Trophoblast cell (in vitro differentiated cells and primary cell): ENCODE results near the gene MANSC4.
A peak's percentile ranks its signal among the peaks of the same experiment; 100 is the strongest.

ENCODE experiments used
- DNase-seq, 2 donors: peaks; one replicate each; pipeline ENCODE4 v3.0.0-alpha.2; 2016
- H2AFZ ChIP-seq: 2 replicates; pipeline ENCODE4 v1.6.1; 2013; ENCODE audit warnings: low read length, moderate library complexity, mild to moderate bottlenecking; ENCODE audit not compliant: insufficient read depth, poor library complexity
- H2AK5ac ChIP-seq: 2 replicates; pipeline ENCODE4 v1.6.1; 2013; ENCODE audit warnings: mild to moderate bottlenecking, low read length
- H2BK120ac ChIP-seq: 2 replicates; pipeline ENCODE4 v1.6.1; 2013; ENCODE audit warnings: low read length, mild to moderate bottlenecking, moderate library complexity; ENCODE audit not compliant: insufficient read depth, poor library complexity
- H2BK12ac ChIP-seq: 2 replicates; pipeline ENCODE4 v1.6.1; 2013; ENCODE audit warnings: mild to moderate bottlenecking, low read length, moderate library complexity
- H2BK5ac ChIP-seq: 2 replicates; pipeline ENCODE4 v1.6.1; 2013; ENCODE audit warnings: low read length, low read depth, moderate library complexity, mild to moderate bottlenecking; ENCODE audit not compliant: poor library complexity
- H3K14ac ChIP-seq: 2 replicates; pipeline ENCODE4 v1.6.1; 2013; ENCODE audit warnings: mild to moderate bottlenecking, low read length
- H3K18ac ChIP-seq: 2 replicates; pipeline ENCODE4 v1.6.1; 2013; ENCODE audit warnings: mild to moderate bottlenecking, low read length
- H3K23ac ChIP-seq: 2 replicates; pipeline ENCODE4 v1.6.1; 2013; ENCODE audit warnings: low read length
- H3K27ac ChIP-seq: 2 replicates; pipeline ENCODE4 v1.5.1; 2013; ENCODE audit warnings: low read depth, mild to moderate bottlenecking, inconsistent platforms, low read length, moderate library complexity
- H3K27me3 ChIP-seq: 2 replicates; pipeline ENCODE4 v1.6.1; 2013; ENCODE audit warnings: inconsistent platforms, mild to moderate bottlenecking, low read length, moderate library complexity; ENCODE audit not compliant: insufficient read depth
- H3K36me3 ChIP-seq, 2 experiments: 1 replicate in 1 of 2; 2 replicates in 1 of 2; pipeline ENCODE4 v1.6.1; 2013; ENCODE audit warnings: low read length in 2 of 2, mild to moderate bottlenecking in 2 of 2, moderate library complexity in 1 of 2; ENCODE audit not compliant: insufficient read depth in 2 of 2, control insufficient read depth in 1 of 2
- H3K4ac ChIP-seq: 2 replicates; pipeline ENCODE4 v1.6.1; 2013; ENCODE audit warnings: low read depth, mild to moderate bottlenecking, low read length, moderate library complexity
- H3K4me1 ChIP-seq, 2 experiments: 1 replicate in 1 of 2; 2 replicates in 1 of 2; pipeline ENCODE4 v1.6.1; 2013; ENCODE audit warnings: low read length in 2 of 2, mild to moderate bottlenecking in 2 of 2, moderate library complexity in 1 of 2; ENCODE audit not compliant: insufficient read depth in 2 of 2, control insufficient read depth in 1 of 2
- H3K4me2 ChIP-seq: 2 replicates; pipeline ENCODE4 v1.6.1; 2013; ENCODE audit warnings: inconsistent platforms, mild to moderate bottlenecking, low read length, moderate library complexity
- H3K4me3 ChIP-seq: 2 replicates; pipeline ENCODE4 v1.5.1; 2013; ENCODE audit warnings: mild to moderate bottlenecking, low read depth, low read length, inconsistent platforms
- H3K79me1 ChIP-seq: one replicate; pipeline ENCODE4 v1.6.1; 2013; ENCODE audit warnings: low read length
- H3K79me2 ChIP-seq: 2 replicates; pipeline ENCODE4 v1.6.1; 2013; ENCODE audit warnings: low read length, mild to moderate bottlenecking; ENCODE audit not compliant: control insufficient read depth, insufficient read depth, poor library complexity
- H3K9ac ChIP-seq: 2 replicates; pipeline ENCODE4 v1.6.1; 2013; ENCODE audit warnings: mild to moderate bottlenecking, low read length
- H3K9me3 ChIP-seq: 2 replicates; pipeline ENCODE4 v1.6.1; 2013; ENCODE audit warnings: low read depth, mild to moderate bottlenecking, control low read depth, inconsistent platforms, low read length; ENCODE audit not compliant: insufficient read depth
- H4K12ac ChIP-seq: 2 replicates; pipeline ENCODE4 v1.6.1; 2013; ENCODE audit warnings: low read depth, mild to moderate bottlenecking, low read length, moderate library complexity
- H4K8ac ChIP-seq: 2 replicates; pipeline ENCODE4 v1.6.1; 2013; ENCODE audit warnings: low read depth, mild to moderate bottlenecking, low read length, moderate library complexity
- H4K91ac ChIP-seq: one replicate; pipeline ENCODE4 v1.6.1; 2013; ENCODE audit warnings: low read depth, mild to moderate bottlenecking, low read length, moderate library complexity
- WGBS: extraction: QIAGEN DNeasy Blood & Tissue Kit; methylation state at CpG from one replicate; pipeline ENCODE4 v1.1.7; 2013; ENCODE audit warnings: missing lambda C conversion rate; ENCODE audit not compliant: insufficient read length, insufficient coverage; ENCODE audit errors: extremely low coverage; 5-methylcytosine and 5-hydroxymethylcytosine counted together

MANSC4 gene

DNA sequence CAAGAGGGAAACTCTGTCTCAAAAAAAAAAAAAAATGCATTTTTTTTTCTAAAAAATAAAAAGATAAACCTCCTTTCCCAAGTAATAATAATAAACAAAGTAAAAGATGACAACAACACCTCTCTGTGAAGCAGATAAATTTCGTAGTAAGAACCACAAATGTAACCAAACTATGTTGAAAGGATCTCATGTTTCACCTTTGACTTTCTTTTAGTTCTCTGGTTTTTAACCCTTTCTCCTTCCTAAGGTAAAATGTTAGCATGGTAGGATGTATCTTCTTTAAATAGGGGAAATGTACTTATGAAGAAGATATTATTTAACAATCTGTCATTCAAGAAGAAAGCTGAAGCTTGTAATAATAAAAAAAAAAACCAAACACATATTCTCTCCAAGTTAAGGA is 1.8 kb downstream of the MANSC4 start:
- Histone ChIP-seq H3K4me3 (no peak overlapping the region), H3K36me3 (peaks cover 0 to 2% of the 10 kb centered on the region in 2 experiments), H3K79me1 (peaks cover 15% of the 10 kb centered on the region), H3K14ac (no peak overlapping the region), H3K27ac (no peak overlapping the region), H3K9ac (no peak overlapping the region), H4K12ac (no peak overlapping the region), H3K79me2 (peaks cover 11% of the 10 kb centered on the region), H3K4ac (no peak overlapping the region), H2BK120ac (no peak overlapping the region), H3K23ac (no peak overlapping the region), H2BK5ac (no peak overlapping the region), H2BK12ac (no peak overlapping the region), H3K9me3 (no peaks in the 10 kb centered on the region), H4K8ac (no peak overlapping the region), H3K27me3 (no peaks in the 10 kb centered on the region), H3K18ac (no peak overlapping the region), H2AK5ac (no peak overlapping the region), H4K91ac (no peak overlapping the region), H3K4me1 (peaks cover 6 to 19% of the 10 kb centered on the region in 2 experiments), H3K4me2 (no peak overlapping the region), H2AFZ (no peak overlapping the region)
- DNase-seq = no peak
- no CpG with 5 or more reads among the region's 1 CpG for WGBS

DNA sequence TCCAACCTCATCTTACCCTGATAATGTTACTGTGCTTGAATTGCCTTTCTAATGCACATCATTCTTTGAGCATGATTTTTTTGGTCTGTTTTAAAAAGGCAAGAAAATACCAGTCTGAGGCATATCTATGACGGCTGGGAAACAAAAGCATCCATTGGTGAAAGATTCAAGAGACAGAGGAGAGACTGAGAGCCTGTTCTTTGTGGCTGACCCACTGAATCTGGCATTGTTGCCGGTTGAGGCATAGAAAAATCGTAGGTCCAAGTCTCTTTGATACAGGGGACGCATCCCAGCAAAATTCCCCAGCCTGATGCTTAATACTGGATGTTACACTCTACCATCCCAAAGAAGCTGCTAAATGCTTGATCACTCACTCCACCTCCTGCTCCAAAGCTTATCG is 2.9 kb downstream of the MANSC4 start:
- Histone ChIP-seq H2BK12ac (no peak overlapping the region), H4K12ac (no peak overlapping the region), H3K9me3 (no peaks in the 10 kb centered on the region), H3K27ac (no peak overlapping the region), H3K23ac (no peak overlapping the region), H4K8ac (no peak overlapping the region), H3K4me3 (no peak overlapping the region), H3K18ac (no peak overlapping the region), H3K27me3 (no peaks in the 10 kb centered on the region), H3K4me2 (no peak overlapping the region), H3K4ac (no peak overlapping the region), H3K79me1 (peaks cover 15% of the 10 kb centered on the region), H3K79me2 (peaks cover 11% of the 10 kb centered on the region), H2AK5ac (no peak overlapping the region), H3K36me3 (peaks cover 0 to 2% of the 10 kb centered on the region in 2 experiments), H2AFZ (no peak overlapping the region), H3K14ac (no peak overlapping the region), H3K4me1 (peaks cover 4 to 19% of the 10 kb centered on the region in 2 experiments), H2BK5ac (no peak overlapping the region), H2BK120ac (no peak overlapping the region), H3K9ac (no peak overlapping the region), H4K91ac (no peak overlapping the region)
- no CpG with 5 or more reads among the region's 5 CpGs for WGBS
- DNase-seq = no peak

DNA sequence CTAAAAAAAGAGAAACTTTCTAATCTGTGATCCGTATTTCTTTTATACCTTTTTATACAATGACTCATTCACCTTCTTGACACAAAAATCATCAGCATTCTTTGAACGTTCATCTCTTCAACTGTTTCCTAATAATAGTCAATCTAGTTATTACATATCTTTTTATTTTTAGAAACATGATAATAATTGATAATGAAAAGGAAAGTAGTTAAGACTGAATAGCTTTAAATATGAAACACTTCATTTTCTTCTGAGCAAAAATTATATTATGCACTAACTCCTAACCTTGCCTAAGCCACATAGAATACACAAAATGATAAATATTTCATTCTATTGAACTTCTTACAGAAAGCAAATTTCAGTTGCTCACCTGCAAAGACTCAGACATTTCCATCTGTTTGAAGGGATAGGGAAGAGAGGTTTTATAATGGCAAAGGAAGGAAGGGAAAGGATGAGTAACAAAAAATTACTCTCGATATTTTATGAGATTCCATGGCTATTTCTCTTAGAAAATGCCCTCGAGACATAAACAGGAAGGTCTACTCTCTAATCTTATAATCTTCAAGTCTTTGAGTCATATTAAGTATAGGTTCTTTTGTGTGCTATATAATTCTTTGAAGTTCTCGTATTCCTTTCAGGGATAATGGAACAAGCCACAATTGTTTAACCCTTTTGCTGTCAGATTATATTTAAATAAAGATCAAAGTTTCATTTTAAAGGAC is 7.5 kb downstream of the MANSC4 start:
- no peak overlapping the region for H3K9ac ChIP-seq
- no peaks in the 10 kb centered on the region for H3K36me3 ChIP-seq
- H4K8ac ChIP-seq = no peak overlapping the region
- H3K4me1 ChIP-seq = no peaks in the 10 kb centered on the region
- no peak overlapping the region for H2AFZ ChIP-seq
- no peaks in the 10 kb centered on the region for H3K9me3 ChIP-seq
- H3K14ac ChIP-seq = no peak overlapping the region
- H3K4me2 ChIP-seq = no peak overlapping the region
- no peak overlapping the region for H2BK12ac ChIP-seq
- H3K79me2 ChIP-seq = no peaks in the 10 kb centered on the region
- no peak overlapping the region for H4K12ac ChIP-seq
- H3K23ac ChIP-seq = no peak overlapping the region
- no peak overlapping the region for H3K27ac ChIP-seq
- no peak overlapping the region for H2BK120ac ChIP-seq
- no peak overlapping the region for H4K91ac ChIP-seq
- no peak overlapping the region for H3K18ac ChIP-seq
- no peaks in the 10 kb centered on the region for H3K27me3 ChIP-seq
- no peak overlapping the region for H3K4ac ChIP-seq
- H3K4me3 ChIP-seq = no peak overlapping the region
- no CpG with 5 or more reads among the region's 5 CpGs for WGBS
- no peak overlapping the region for H2BK5ac ChIP-seq
- no peak overlapping the region for H2AK5ac ChIP-seq
- DNase-seq = peak in 1 of 2 donors; percentile 88
- no peaks in the 10 kb centered on the region for H3K79me1 ChIP-seq

DNA sequence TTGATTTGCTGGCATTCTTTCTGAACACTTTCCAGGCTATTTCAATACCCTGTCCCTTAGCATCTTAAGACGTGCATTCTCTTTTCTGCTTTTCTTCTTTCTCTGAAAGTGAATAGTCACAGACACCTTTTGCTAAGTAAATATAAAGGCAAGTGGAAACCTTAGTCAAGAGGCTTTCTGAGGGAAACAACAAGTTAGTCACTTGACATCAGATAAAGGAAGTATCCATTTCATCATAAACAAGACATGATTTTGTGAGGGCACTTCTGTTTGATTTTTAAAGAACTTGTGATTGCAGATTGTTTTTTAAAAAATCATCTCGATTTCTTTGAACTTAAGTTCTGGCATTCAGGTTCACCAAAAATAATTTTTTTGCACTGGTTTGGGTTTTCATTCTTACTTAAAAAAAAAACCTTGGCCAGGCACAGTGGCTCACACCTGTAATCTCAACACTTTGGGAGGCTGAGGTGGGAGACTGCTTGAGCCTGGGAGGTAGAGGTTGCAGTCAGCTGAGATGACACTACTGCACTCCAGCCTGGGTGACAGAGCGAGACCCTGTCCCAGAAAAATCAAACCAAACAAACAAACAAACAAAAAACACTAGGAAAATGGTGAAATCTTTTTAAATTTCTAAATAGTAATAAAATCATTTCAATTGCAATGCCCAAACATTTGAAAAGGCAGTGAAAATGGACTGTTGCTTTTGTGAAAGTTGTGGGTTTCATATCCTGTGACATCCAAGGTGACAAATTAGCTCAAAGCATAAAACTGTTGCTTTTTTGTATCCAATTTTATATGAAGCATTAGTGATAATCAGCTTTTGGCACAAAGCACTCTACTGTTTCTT is 8.3 kb downstream of the MANSC4 start:
- Histone ChIP-seq H3K9ac (no peak overlapping the region), H3K4me3 (no peak overlapping the region), H2AFZ (no peak overlapping the region), H3K23ac (no peak overlapping the region), H2BK12ac (no peak overlapping the region), H3K36me3 (no peaks in the 10 kb centered on the region), H3K4me1 (no peaks in the 10 kb centered on the region), H4K91ac (no peak overlapping the region), H3K27ac (no peak overlapping the region), H2BK120ac (no peak overlapping the region), H3K79me2 (no peaks in the 10 kb centered on the region), H3K4me2 (no peak overlapping the region), H3K79me1 (no peaks in the 10 kb centered on the region), H3K4ac (no peak overlapping the region), H4K12ac (no peak overlapping the region), H2AK5ac (no peak overlapping the region), H4K8ac (no peak overlapping the region), H3K9me3 (no peaks in the 10 kb centered on the region), H3K27me3 (no peaks in the 10 kb centered on the region), H2BK5ac (no peak overlapping the region), H3K14ac (no peak overlapping the region), H3K18ac (no peak overlapping the region)
- no CpG with 5 or more reads among the region's 3 CpGs for WGBS
- no peak for DNase-seq
